NCI-H1694 (cell line): ENCODE results near the gene KLHL2.
"Not testable (repeated sequence)": the region's sequence is repeated elsewhere in the genome, so short reads cannot be mapped to it uniquely, and the experiment has no call there.

Source experiments
- DNase-seq: peaks from one replicate; lab custom pipeline; 2025; lab: John Stamatoyannopoulos, UW

KLHL2 gene

DNA sequence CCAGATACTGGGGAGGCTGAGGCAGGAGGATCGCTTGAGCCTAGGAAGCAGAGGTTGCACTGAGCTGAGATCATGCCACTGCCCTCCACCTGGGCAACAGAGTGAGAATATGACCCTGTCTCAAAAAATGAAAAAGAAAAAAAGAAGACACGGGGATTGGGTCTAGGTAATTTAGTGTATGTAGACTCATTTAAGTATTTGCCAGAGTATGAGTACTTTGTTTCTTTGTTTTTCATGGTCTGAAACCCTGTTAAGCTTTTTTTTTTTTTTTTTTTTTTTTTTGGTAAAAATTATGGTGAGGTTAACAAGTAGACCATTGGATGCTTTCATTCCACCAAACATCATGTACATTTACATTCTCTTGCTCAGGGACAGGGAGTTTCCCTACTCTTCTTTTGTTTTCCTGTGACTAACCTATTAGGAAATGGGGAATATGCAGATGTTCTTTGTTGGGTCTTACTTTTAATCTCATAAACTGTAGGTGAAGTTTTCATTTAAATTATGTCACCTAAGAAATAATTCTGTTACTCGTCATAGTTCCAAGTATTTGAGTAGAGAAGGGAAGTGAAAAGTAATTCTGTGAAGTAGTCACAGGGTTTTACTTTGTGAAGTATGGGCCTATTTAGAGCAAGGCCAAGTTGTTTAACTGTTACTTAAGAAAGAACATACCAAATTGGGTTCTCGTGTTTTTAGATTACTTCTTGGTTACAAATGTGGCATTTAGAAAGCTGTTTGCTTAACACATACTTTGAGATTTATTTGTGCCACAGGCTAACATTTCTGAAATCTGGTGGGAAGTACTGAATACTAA lies 25.5 kb downstream of the KLHL2 start:
- not testable (repeated sequence) for DNase-seq

GRCh38 chr4:165234766-165235165 lies 27.4 kb downstream of the KLHL2 start:
- DNase-seq: no peak

GRCh38 chr4:165236852-165237251 lies 29.5 kb downstream of the KLHL2 start:
- not testable (repeated sequence) for DNase-seq

- peak; percentile 57 for DNase-seq
Measured at GRCh38 chr4:165238041-165238640, 30.8 kb downstream of the KLHL2 start.

- not testable (repeated sequence) for DNase-seq
Measured at GRCh38 chr4:165240761-165241160, 33.4 kb downstream of the KLHL2 start.

GRCh38 chr4:165244148-165244547 lies 36.8 kb downstream of the KLHL2 start:
- DNase-seq: peak; percentile 27

GRCh38 chr4:165244587-165245186 lies 37.3 kb downstream of the KLHL2 start:
- not testable (repeated sequence) for DNase-seq

DNA sequence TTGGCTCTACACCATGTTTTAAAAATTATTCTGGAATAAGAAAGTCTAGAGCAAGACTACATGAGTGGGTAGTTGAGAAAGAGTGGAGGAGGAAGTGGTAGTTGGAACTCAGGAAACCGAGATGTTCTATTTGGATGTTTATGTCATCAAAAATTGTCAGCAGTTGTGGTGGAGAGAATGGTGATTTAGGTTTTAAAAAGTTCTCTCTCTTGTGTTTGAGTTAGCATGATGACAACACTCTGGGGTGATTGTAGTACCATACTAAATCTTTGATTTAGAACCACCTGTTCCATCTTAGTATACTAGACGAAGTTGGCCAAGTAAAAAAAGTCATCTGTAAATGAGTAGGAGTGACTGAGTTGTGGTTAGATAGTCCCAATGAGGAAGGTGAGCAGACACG lies 40.7 kb downstream of the KLHL2 start:
- DNase-seq: no peak

DNA sequence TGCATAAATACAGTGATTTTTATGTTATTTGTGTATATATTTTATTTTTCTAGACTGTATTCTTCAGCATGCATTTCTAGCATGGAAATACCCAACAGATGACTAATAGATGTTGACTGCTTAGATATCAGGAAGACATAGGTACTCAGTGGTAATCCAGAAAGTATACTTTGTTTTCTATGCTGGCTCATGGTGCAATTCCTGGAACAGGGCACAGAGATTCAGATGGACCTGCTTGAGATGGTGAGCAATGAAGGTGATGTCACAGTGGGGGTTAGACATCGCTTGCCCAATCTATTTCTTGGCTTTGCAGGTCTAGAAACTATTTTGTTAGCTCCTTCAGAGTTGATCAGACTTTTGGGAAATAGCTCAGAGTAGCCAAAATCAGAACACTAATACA lies 41.5 kb downstream of the KLHL2 start:
- DNase-seq: not testable (repeated sequence)

GRCh38 chr4:165254771-165255170 lies 47.4 kb downstream of the KLHL2 start:
- DNase-seq: not testable (repeated sequence)

- not testable (repeated sequence) for DNase-seq
Measured at GRCh38 chr4:165255439-165255838, 48.1 kb downstream of the KLHL2 start.

DNA sequence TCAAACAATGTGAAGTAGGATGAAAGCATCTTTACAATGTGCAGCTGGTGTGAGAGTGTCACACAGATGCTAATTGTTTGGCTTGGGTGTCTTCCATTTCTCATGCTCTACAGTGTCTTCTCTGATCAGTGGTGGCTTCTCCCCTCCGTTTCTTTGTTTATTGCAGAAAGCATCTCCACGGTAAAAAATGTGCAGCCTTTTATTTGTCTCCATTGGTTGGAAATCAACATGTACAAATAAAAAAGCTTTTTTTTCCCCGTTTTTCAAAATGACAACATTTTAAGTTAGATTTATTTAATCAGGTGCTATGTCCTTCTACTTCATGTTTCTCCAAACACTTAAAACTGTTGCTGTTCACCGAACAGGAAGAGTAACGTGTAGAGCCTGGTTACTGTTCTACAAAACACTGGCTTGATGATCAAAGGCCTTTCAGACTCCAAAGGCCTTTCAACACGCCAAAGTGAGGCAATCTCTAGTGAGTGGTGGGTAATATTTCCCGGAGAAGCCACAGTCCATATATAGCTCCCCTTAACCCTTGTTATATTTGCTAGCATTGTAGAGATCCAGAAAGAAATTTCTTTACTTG lies 48.8 kb downstream of the KLHL2 start:
- peak; percentile 54 for DNase-seq

DNA sequence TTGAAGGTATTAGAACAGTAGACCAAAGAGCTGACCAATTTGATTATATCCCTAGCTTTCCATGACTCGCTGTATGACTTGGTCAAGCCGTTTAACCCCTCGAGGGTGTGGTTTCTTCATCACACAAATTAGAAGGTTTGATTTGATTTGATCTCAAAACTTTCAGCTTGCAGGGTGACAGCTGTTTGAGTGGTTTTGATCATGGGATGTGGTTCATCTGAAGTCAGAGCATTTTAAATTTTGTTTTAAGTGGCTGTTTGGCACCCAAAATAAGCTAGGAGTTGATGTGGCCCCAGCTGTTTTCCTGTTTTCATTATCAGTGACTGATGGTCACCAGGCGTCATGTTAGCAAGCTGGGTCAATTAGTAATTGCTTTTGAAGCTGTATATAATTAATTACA lies 52.4 kb downstream of the KLHL2 start:
- not testable (repeated sequence) for DNase-seq

GRCh38 chr4:165262306-165262705 lies 54.9 kb downstream of the KLHL2 start:
- not testable (repeated sequence) for DNase-seq

- DNase-seq: not testable (repeated sequence)
Measured at GRCh38 chr4:165263466-165263865, 56.1 kb downstream of the KLHL2 start.

GRCh38 chr4:165269931-165270330 lies 62.6 kb downstream of the KLHL2 start:
- DNase-seq: not testable (repeated sequence)

GRCh38 chr4:165273443-165273842 lies 66.1 kb downstream of the KLHL2 start:
- DNase-seq: not testable (repeated sequence)

DNA sequence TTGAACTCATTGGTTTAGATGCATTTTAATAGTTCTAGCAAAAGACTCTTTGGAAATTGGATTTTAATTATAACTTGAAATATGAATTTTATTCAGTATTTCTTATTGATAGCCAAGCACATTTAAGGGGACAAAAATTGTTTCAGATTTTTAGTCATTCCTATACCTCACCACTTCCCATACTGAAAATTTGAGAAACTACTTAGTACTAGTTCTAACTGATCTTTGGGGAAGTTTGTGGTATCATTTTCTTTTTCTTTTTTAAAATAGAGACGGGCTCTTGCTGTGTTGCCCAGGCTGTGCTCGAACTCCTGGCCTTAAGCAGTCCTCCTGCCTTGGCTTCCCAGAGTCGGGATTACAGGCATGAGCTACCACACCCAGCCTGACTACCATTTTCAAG lies 68.0 kb downstream of the KLHL2 start:
- not testable (repeated sequence) for DNase-seq

DNA sequence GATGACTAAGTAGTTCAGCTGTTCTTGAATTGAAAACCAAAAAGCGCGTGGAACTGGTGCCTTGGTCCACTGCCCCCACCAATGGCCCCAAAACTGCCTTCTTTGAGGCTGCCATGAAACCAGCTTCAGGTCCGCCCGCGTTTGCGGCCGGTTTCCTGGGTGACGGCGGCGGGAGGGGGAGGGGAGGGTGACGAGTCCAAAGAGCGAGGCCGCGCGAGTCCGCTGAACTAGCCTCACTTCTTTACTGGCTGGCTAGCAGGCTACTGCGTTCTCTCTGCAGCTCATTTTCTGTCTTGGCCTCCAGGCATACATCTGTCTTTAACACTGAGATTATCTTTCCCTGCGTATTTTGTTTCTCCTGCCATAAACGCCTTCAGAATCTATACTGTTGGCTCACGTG lies 72.2 kb downstream of the KLHL2 start:
- not testable (repeated sequence) for DNase-seq

DNA sequence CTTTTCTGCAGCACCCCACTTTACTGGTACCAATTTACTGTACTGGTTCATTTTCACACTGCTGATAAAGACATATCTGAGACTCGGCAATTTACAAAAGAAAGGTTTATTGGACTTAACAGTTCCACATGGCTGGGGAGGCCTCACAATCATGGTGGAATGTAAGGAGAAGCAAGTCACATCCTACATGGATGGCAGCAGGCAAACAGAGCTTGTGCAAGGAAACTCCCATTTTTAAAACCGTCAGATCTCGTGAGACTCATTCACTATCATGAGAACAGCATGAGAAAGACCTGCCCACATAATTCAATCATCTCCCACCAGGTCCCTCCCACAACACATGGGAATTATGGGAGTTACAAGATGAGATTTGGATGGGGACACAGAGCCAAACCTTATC lies 77.3 kb downstream of the KLHL2 start:
- DNase-seq: not testable (repeated sequence)

DNA sequence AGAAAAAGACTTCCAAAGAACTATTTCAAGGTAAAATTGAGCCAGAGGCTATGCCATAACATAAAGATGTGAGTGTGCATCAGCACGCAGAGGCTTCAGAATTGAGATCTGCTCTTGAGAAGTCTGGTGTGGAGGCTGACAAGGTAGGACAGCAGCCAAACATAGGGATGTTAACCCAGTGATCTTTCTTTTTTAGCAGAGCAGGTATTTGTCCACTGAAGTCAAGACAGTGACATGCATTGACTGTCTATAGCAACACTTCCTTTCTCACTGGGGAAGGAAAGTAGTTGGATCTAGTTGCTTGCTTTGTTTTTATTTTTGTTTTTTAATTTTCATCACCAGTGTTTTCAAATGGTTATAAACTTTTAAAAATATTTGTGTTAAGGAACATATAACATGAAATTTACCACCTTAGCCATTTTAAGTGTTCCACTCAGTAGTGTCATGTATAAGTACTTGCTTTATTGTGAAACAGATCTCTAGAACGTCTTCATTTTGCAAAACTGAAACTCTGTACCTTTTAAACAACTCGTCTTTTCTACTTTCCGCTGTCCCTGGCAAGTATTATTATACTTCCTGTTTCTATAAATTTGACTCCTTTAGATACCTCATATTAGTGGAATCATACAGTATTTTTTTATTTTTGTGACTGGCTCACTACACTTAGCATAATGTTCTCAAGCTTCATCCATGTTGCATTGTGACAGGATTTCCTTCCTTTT lies 79.4 kb downstream of the KLHL2 start:
- DNase-seq: not testable (repeated sequence)

- DNase-seq: peak; percentile 2
Measured at GRCh38 chr4:165288226-165288625, 80.9 kb downstream of the KLHL2 start.
